OCI-M2 (cell line): ENCODE results near the gene GLT1D1.

ENCODE experiments used
- DNase-seq: peaks from one replicate; lab custom pipeline; 2025; ENCODE audit not compliant: unreplicated experiment; lab: John Stamatoyannopoulos, UW

Gene GLT1D1

DNA sequence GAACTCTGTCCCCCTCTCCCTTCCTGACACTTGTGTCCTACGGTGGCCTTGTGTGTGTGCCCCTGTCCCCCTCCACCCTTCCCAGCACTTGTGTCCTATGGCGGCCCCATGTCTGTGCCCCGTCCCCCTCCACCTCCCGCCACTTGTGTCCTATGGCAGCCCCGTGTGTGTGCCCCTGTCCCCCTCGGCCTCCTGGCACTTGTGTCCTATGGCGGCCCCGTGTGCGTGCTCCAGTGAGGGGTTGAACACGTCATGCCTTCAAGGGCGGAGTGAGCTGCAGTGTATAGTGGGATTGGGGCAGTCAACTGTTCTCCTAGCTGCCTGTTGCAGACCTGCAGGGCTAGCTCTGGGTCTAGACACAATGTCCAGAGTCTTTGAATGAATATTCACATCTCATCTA, 108.7 kb downstream of the GLT1D1 start:
- no peak for DNase-seq

DNA sequence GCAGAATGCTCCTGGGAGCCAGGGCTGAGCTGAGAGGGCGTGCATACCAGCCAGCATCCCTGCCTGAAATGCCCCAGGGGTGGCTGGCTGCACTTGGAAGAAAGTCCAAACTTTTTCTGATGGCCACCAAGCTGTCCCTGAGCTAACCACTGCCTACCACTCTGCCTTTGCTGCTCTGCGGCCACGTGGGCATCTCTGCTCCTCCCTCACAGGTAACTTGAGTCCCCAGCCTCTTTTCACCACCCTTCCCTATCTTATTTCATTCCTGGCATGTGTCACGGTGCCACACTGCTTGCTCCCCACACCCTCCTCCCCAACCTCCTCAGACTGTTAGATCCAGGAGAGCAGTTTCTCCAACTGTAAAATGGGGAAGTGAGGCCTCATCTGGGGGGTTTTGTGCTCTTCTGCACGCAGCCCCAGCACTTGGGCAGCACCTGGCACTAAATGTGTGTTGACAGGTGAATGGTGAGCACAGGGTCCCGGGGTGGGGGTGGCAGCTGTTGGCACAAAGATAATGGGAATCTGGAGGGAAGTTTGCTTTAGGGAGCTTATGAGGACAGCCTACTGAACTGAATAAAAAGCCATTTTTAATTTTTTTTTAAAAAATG, 113.0 kb downstream of the GLT1D1 start:
- DNase-seq = no peak

- no peak for DNase-seq
Observed at GRCh38 chr12:128968668-128969067, 115.4 kb downstream of the GLT1D1 start.

DNA sequence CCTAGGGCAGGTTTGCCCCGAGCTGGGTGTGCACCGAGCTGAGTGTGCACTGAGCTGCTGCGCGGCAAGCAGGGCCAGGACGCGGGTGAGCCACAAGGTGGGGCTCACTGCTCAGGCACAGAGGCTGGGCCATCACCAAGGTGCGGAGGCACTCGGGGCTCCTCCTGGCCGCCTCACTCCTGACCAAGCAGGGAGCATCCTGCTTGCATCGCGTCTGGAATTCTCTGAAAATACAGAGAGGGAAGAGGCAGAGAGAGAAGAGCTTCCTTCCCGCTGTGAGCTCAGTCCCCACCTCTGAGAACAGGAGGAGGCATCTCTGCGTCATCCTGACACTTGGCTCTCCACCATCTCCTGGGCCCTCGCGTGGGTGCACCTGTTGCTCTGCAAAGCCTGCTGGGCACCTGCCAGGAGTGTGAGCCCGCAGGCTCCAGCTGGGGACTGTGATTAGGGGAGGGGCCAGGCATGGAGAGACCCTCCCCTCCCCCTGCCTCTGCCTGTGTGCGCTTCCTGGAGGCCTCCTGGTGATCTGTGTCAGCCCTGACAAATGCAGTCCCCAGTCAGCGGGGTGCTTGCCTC, 116.3 kb downstream of the GLT1D1 start:
- no peak for DNase-seq

DNA sequence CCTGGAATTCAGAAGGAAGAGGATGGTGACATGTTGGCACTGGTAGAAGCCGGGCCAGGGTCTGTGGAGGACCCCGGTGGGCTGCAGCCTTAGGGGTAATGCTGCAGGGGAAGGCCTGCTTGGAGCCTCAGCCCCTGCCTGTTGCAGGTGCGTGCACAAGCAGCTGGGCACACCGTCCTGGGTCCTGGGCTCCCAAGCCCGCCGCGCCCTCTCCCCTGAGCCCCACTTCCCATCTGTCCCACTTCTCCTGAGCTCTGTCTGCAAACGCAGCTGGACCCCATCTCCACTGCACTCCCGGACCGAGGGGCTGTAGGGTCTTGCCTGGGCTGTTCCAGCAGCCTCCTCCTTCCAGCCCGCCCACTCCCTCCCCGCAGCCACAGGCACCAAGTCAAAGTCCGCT, 116.8 kb downstream of the GLT1D1 start:
- no peak for DNase-seq

GRCh38 chr12:128970941-128971340, 117.7 kb downstream of the GLT1D1 start:
- DNase-seq = no peak

GRCh38 chr12:128971802-128972201, 118.5 kb downstream of the GLT1D1 start:
- DNase-seq = no peak

DNA sequence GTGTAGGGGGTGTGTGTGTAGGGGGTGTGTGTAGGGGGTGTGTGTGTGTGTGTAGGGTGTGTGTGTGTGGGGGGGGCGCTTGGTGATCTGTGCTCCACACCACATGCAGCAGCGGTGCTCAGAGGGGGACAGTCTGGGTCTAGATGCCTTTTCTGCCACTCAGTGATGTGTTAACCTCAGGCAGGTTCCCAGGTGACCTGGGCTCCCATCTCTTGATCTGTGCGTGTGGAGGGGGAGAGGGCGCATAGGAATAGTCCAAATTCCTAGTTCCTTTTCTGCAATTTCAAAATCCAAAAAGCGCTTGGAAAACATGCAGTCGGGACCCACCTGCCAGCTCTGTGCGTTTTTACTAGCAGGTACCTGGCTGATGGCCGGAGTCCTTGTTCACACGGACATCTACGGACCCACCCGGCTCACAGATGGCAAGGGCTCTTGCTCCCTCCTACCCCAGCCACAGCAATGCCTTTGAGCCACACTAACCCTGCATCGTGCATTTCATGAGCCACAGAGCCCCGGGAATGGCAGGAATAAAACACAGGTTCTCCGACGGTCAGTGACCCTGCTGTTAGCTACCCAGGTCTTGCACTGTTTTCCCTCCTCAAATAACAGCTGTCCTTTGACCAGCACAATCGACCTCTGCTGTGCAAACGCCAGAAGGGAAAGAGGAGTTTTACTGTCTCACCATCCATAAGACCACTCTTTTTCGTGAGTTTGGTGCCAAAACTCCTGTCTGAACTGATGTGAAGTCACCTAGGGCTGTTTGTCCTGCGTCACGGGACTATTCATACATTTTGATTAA, 120.8 kb downstream of the GLT1D1 start:
- no peak for DNase-seq

DNA sequence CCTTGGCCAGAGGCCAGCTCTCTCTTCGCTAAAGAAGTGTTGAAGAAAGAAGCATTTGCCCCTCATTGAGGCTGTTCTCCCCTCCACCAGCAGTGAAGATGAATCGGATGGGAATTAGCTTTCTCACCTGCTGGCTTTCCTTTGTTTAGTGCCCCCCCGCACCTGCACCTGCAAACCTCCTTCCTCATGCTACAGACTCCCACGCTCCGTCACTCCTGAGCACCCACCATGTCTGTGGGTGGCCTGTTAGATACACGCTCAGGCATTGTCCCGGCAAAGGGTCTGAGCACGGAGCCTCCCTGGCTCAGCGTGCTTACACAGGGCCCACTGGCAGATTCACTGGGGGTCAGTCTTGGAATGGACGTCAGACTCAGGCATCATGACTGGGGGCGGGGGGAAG, 121.6 kb downstream of the GLT1D1 start:
- DNase-seq = no peak

- DNase-seq = no peak
Observed at GRCh38 chr12:128976120-128976738, 123.0 kb downstream of the GLT1D1 start.

GRCh38 chr12:128977441-128977840, 124.2 kb downstream of the GLT1D1 start:
- DNase-seq = no peak

GRCh38 chr12:128978067-128978466, 124.8 kb downstream of the GLT1D1 start:
- no peak for DNase-seq

DNA sequence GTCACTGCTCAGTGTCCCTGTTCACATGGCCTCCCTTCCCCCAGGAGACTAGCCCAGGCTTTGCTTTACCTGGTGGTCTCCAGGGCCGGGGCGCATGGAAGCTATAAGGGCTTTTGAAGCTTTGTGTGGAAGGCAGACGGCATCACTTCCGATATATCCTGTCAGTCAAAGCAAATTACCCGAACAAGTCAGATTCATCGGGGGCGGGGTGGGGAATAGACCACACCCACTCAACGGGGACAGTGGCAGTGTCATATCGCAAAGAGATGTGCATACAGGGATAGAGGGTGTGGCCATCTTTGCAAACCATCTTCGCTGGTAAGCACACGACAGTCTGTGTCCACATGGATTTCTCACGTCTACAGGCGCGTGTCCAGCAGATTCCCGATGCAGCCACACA, 127.3 kb downstream of the GLT1D1 start:
- DNase-seq = no peak

DNA sequence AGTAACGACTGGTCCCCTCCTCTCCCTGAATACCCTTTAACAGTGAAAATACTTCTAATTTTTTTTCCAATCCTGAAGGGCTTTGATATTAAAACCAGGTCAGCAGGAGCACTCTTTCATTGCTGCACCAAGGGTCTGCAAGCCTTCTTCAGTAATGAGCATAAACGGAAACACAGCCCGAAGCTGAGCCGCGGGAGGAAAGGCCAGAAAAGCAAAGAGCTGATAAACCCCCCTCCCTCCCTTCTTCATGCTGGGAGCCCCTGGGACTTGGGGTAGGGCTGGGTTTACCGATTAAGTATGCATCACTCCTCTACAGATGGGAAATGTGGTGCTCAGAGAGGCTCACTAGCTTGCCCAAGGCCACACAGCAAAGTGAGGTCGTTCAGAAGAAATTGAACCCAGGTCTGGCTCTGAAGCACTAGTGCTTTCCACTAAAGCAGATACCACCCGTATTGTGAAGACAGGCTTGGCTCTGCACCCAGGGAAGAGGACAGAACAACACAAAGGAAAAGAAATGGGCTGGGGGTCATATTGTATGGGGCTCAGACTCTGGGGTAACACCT, 128.8 kb downstream of the GLT1D1 start:
- DNase-seq = no peak

DNA sequence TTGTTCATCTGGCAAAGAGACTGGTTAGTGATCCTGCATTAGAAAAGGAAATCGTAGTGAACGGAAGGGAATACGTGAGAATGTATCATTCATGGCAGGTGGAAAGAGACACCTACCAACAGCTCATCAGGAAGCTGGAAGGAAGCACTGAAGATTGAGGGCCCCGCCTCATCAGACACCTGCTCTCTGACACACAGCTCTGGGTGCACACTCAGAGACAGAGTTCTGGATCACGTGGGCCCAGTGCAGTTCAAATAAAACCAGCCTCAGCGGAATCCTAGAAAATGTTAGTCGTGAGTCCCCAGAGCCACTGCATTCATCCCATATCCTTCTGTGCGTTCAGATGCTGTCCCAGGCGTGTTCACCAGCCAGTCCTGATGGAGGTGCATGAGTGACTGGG, 129.7 kb downstream of the GLT1D1 start:
- DNase-seq = no peak

DNA sequence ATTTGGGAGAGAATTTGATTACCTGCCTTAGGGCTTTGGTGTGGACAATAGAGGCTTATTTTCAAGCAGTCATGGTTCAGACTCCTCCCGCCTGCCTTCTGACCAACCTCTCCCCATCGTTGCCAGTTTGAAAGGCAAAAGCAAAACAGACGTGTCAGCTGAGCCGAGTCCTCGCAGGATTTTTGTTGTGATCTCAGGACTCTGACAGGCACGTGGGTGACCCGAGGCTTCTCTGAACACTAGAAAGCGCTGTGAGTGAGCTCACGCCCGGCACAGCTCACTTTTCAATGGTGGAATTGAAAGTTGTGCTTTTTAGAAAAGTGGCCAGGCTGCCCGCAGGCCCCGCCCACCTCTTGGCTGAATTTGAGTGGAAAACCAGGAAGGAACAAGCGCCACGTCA, 130.1 kb downstream of the GLT1D1 start:
- DNase-seq = no peak

- DNase-seq = no peak
Observed at GRCh38 chr12:128986957-128987356, 133.7 kb downstream of the GLT1D1 start.

GRCh38 chr12:128989287-128989686, 136.0 kb downstream of the GLT1D1 start:
- no peak for DNase-seq

GRCh38 chr12:128991716-128992115, 138.4 kb downstream of the GLT1D1 start:
- no peak for DNase-seq

- DNase-seq = no peak
Observed at GRCh38 chr12:128992116-128992515, 138.8 kb downstream of the GLT1D1 start.

- no peak for DNase-seq
Observed at GRCh38 chr12:128992550-128992949, 139.3 kb downstream of the GLT1D1 start.

GRCh38 chr12:128994856-128995255, 141.6 kb downstream of the GLT1D1 start:
- no peak for DNase-seq
